Neural cell (in vitro differentiated cells): ENCODE data around the gene ZC3H7B. TPM values are rescaled to one million over a fixed set of nuclear protein-coding genes. Genes with fewer than 3 reads are reported as not detected.

ENCODE experiments used
- H2AFZ ChIP-seq: fragments of 200-600, 300-800 bp; sonication (generic), shearing (Covaris generic); 2 replicates; pipeline ENCODE4 v1.6.0; 2014; ENCODE audit warnings: low read depth, mild to moderate bottlenecking, antibody characterized with exemption, low read length, moderate library complexity
- H3F3A ChIP-seq: fragments of 200-600 bp; shearing (Covaris generic); 2 replicates; pipeline ENCODE4 v1.6.1; 2016; ENCODE audit warnings: mild to moderate bottlenecking, moderate library complexity, mixed read lengths, antibody characterized with exemption, low read length; ENCODE audit not compliant: insufficient read depth, poor library complexity, severe bottlenecking
- H3K27ac ChIP-seq: fragments of 200-600, 300-800 bp; sonication (generic), shearing (Covaris generic); 2 replicates; pipeline ENCODE4 v1.5.1; 2014; ENCODE audit warnings: mild to moderate bottlenecking, low read length, moderate library complexity
- H3K27me3 ChIP-seq: fragments of 300-800, 200-600 bp; sonication (generic), shearing (Covaris generic); 2 replicates; pipeline ENCODE4 v1.6.0; 2014; ENCODE audit warnings: mild to moderate bottlenecking, low read depth, low read length, moderate library complexity; ENCODE audit not compliant: insufficient read depth
- H3K36me3 ChIP-seq: fragments of 300-800, 200-600 bp; sonication (generic), shearing (Covaris generic); 2 replicates; pipeline ENCODE4 v1.5.1; 2014; ENCODE audit warnings: mild to moderate bottlenecking, antibody characterized with exemption, low read length, moderate library complexity; ENCODE audit not compliant: insufficient read depth
- H3K4me2 ChIP-seq: fragments of 300-800, 200-600 bp; sonication (generic), shearing (Covaris generic); 2 replicates; pipeline ENCODE4 v1.6.0; 2014; ENCODE audit warnings: mild to moderate bottlenecking, low read length
- H3K4me3 ChIP-seq: fragments of 300-800, 200-600 bp; sonication (generic), shearing (Covaris generic); 2 replicates; pipeline ENCODE4 v1.5.1; 2014; ENCODE audit warnings: mild to moderate bottlenecking, low read length, moderate library complexity
- H3K79me2 ChIP-seq: fragments of 200-600 bp; shearing (Covaris generic); replicated peaks from 2 replicates; pipeline ENCODE4 v1.6.0; 2014; ENCODE audit warnings: mild to moderate bottlenecking, low read length, moderate library complexity; ENCODE audit not compliant: insufficient read depth
- H3K9ac ChIP-seq: fragments of 300-800, 200-600 bp; sonication (generic), shearing (Covaris generic); 2 replicates; pipeline ENCODE4 v1.6.1; 2016; ENCODE audit warnings: mild to moderate bottlenecking, low read length, mixed read lengths
- H3K9me2 ChIP-seq: fragments of 200-600 bp; shearing (Covaris generic); 2 replicates; pipeline ENCODE4 v1.6.1; 2016; ENCODE audit warnings: mild to moderate bottlenecking, low read length, mixed read lengths; ENCODE audit not compliant: insufficient read depth
- H3K9me3 ChIP-seq: fragments of 200-600, 300-800 bp; sonication (generic), shearing (Covaris generic); 2 replicates; pipeline ENCODE4 v1.6.1; 2016; ENCODE audit warnings: mild to moderate bottlenecking, mixed run types, low read length, moderate library complexity, mixed read lengths
- H4K20me1 ChIP-seq: fragments of 200-600 bp; shearing (Covaris generic); 2 replicates; pipeline ENCODE4 v1.6.1; 2016; ENCODE audit warnings: mild to moderate bottlenecking, mixed run types; ENCODE audit not compliant: insufficient read depth
- CTCF ChIP-seq: fragments of 450-650 bp; IDR thresholded peaks from 2 replicates; pipeline ENCODE4 v1.5.1; 2014; ENCODE audit warnings: antibody characterized with exemption, mild to moderate bottlenecking, moderate library complexity; ENCODE audit not compliant: poor library complexity, severe bottlenecking
- EP300 ChIP-seq: fragments of 450-650 bp; conservative IDR thresholded peaks from 2 replicates; pipeline ENCODE4 v1.6.1; 2014; ENCODE audit warnings: antibody characterized with exemption, mild to moderate bottlenecking, moderate library complexity; ENCODE audit not compliant: poor library complexity, severe bottlenecking
- EZH2 ChIP-seq: fragments of 200-600, 300-800 bp; shearing (Covaris generic), sonication (generic); IDR thresholded peaks from 2 replicates; pipeline ENCODE4 v1.6.1; 2014; ENCODE audit warnings: antibody characterized with exemption, low read length, borderline replicate concordance, mild to moderate bottlenecking; ENCODE audit not compliant: insufficient read depth, poor library complexity, severe bottlenecking
- MXI1 ChIP-seq: fragments of 450-650 bp; conservative IDR thresholded peaks from 2 replicates; pipeline ENCODE4 v1.6.1; 2014; ENCODE audit warnings: antibody characterized with exemption, mild to moderate bottlenecking; ENCODE audit not compliant: poor library complexity, severe bottlenecking
- POLR2AphosphoS5 ChIP-seq: IDR thresholded peaks from 2 replicates; pipeline ENCODE4 v1.6.1; 2012
- RAD21 ChIP-seq: fragments of 450-650 bp; conservative IDR thresholded peaks from 2 replicates; pipeline ENCODE4 v1.6.1; 2014; ENCODE audit warnings: antibody characterized with exemption, mild to moderate bottlenecking, moderate library complexity
- SMC3 ChIP-seq: fragments of 450-650 bp; conservative IDR thresholded peaks from 2 replicates; pipeline ENCODE4 v1.6.1; 2014; ENCODE audit warnings: antibody characterized with exemption, mild to moderate bottlenecking, moderate library complexity; ENCODE audit not compliant: poor library complexity
- TAF1 ChIP-seq: IDR thresholded peaks from 2 replicates; pipeline ENCODE4 v1.6.1; 2012; ENCODE audit warnings: low read depth
- polyA plus RNA-seq: library from polyadenylated mRNA; depleted of rRNA; stranded (reverse); fragments of >200 nt; gene quantifications from 2 replicates; pipeline ENCODE4 v1.2.3, GENCODE V29; 2014
- TF ChIP-seq, protein P1 (sequence below): IDR thresholded peaks from 2 replicates; pipeline ENCODE4 v1.6.1; 2012; ENCODE audit warnings: borderline replicate concordance

ZC3H7B gene
- polyA plus RNA-seq, 1 donor from 2014 or later: 34.6 TPM

- no peaks in the 10 kb centered on the region for H3K9me3 ChIP-seq
- TF ChIP-seq, protein P1, sequence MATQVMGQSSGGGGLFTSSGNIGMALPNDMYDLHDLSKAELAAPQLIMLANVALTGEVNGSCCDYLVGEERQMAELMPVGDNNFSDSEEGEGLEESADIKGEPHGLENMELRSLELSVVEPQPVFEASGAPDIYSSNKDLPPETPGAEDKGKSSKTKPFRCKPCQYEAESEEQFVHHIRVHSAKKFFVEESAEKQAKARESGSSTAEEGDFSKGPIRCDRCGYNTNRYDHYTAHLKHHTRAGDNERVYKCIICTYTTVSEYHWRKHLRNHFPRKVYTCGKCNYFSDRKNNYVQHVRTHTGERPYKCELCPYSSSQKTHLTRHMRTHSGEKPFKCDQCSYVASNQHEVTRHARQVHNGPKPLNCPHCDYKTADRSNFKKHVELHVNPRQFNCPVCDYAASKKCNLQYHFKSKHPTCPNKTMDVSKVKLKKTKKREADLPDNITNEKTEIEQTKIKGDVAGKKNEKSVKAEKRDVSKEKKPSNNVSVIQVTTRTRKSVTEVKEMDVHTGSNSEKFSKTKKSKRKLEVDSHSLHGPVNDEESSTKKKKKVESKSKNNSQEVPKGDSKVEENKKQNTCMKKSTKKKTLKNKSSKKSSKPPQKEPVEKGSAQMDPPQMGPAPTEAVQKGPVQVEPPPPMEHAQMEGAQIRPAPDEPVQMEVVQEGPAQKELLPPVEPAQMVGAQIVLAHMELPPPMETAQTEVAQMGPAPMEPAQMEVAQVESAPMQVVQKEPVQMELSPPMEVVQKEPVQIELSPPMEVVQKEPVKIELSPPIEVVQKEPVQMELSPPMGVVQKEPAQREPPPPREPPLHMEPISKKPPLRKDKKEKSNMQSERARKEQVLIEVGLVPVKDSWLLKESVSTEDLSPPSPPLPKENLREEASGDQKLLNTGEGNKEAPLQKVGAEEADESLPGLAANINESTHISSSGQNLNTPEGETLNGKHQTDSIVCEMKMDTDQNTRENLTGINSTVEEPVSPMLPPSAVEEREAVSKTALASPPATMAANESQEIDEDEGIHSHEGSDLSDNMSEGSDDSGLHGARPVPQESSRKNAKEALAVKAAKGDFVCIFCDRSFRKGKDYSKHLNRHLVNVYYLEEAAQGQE: no peak
- no peak for TF ChIP-seq EZH2
- no peak for TF ChIP-seq TAF1
- no peak for TF ChIP-seq RAD21
- TF ChIP-seq EP300: no peak
- TF ChIP-seq CTCF: no peak
- no peak for TF ChIP-seq POLR2AphosphoS5
- no peak for TF ChIP-seq MXI1
- TF ChIP-seq SMC3: no peak
- no peaks in the 10 kb centered on the region for H4K20me1 ChIP-seq
- H3K79me2 ChIP-seq: no peaks in the 10 kb centered on the region
- no peak overlapping the region for H3K27ac ChIP-seq
- no peak overlapping the region for H3K4me2 ChIP-seq
- no peaks in the 10 kb centered on the region for H3F3A ChIP-seq
- H3K9ac ChIP-seq: no peak overlapping the region
- no peaks in the 10 kb centered on the region for H3K27me3 ChIP-seq
- H3K9me2 ChIP-seq: no peaks in the 10 kb centered on the region
- H3K36me3 ChIP-seq: peaks cover 7% of the 10 kb centered on the region
- no peak overlapping the region for H2AFZ ChIP-seq
- no peak overlapping the region for H3K4me3 ChIP-seq
These were observed 36.9 kb upstream of the ZC3H7B start for GRCh38 chr22:41264408-41264941.

- Histone ChIP-seq H3K9me3 (no peaks in the 10 kb centered on the region), H3K4me2 (no peak overlapping the region), H3K36me3 (no peaks in the 10 kb centered on the region), H3K79me2 (no peaks in the 10 kb centered on the region), H2AFZ (no peak overlapping the region), H3K27ac (no peak overlapping the region), H3K9me2 (no peaks in the 10 kb centered on the region), H3F3A (no peaks in the 10 kb centered on the region), H3K27me3 (no peaks in the 10 kb centered on the region), H3K4me3 (no peak overlapping the region), H4K20me1 (no peaks in the 10 kb centered on the region), H3K9ac (no peak overlapping the region)
- TF ChIP-seq SMC3: no peak
- no peak for TF ChIP-seq TAF1
- no peak for TF ChIP-seq EZH2
- TF ChIP-seq POLR2AphosphoS5: no peak
- TF ChIP-seq, protein P1: no peak
- no peak for TF ChIP-seq MXI1
- TF ChIP-seq RAD21: no peak
- no peak for TF ChIP-seq EP300
- no peak for TF ChIP-seq CTCF
These were observed 33.4 kb upstream of the ZC3H7B start for GRCh38 chr22:41267958-41268357.
